ENCODE data around the gene ABCC6. TPM values are rescaled to one million over a fixed set of nuclear protein-coding genes. Genes with fewer than 3 reads are reported as not detected.

The ABCC6 gene
- total and polyA plus RNA-seq, 10 of the 15 experiments (the other 5 are each of a cell fraction or from before 2014, with no cell fraction given): 0.05 to 0.13 (median 0.06) TPM; not detected in 5

- 30% methylated on average over 11 of the region's 11 CpGs for WGBS (ENCODE audit: insufficient coverage, insufficient replicate concordance, low lambda C conversion rate, missing lambda C conversion rate)
- Histone ChIP-seq H3K27ac (ENCODE audit: control insufficient read depth, insufficient read depth) (no peak overlapping the region), H3K4me3 (no peak overlapping the region), H3K27me3 (replicated peaks in 1 of 2; ENCODE audit: control insufficient read depth in 2 of 2, insufficient read depth in 2 of 2, low read length in 1 of 2) (no peaks in the 10 kb centered on the region), H4K20me1 (ENCODE audit: control insufficient read depth, insufficient read depth) (no peaks in the 10 kb centered on the region), H3K9me3 (replicated peaks; ENCODE audit: control insufficient read depth, insufficient read depth, low read length) (no peaks in the 10 kb centered on the region), H3K4me1 (ENCODE audit: control insufficient read depth, insufficient read depth, low read length) (0 out of 2 replicates have a peak, but pooled peaks cover 2% of the 10 kb centered on the region), H2AFZ (ENCODE audit: control insufficient read depth, low read depth, low read length) (no peak overlapping the region), H3K36me3 (ENCODE audit: control insufficient read depth in 2 of 2, insufficient read depth in 2 of 2, low read length in 1 of 2) (peaks cover 26 to 44% of the 10 kb centered on the region in 2 experiments), H3K79me2 (ENCODE audit: control insufficient read depth, insufficient read depth, low read length) (no peaks in the 10 kb centered on the region), H3K9ac (ENCODE audit: control insufficient read depth, insufficient read depth, low read length) (no peak overlapping the region), H3K4me2 (ENCODE audit: control insufficient read depth, insufficient read depth) (no peak overlapping the region)
- BruUV-seq (replicated peaks): no TSS peak
- in situ Hi-C loops (cut with MboI): no loop called here
- intact Hi-C loops (cut with micrococcal nuclease; ENCODE audit: unreplicated experiment): no loop called here
- RAD21 ChIA-PET (ENCODE audit: unreplicated experiment): no interaction called here
- CTCF ChIA-PET: no interaction called here
- SMC1A ChIA-PET (ENCODE audit: uncharacterized antibody, unreplicated experiment): no interaction called here
- ATAC-seq: no peak
- no peak for DNase-seq (ENCODE audit: low read depth, low spot score)
- POLR2A ChIA-PET: interaction anchor here (0.5 kb wide), 1 partner anchor 210 kb away, joined by 4 read pairs; no protein-coding TSS in a partner anchor
- TF ChIP-seq ZBTB4 (CRISPR knock-in tag; IDR thresholded peaks at IDR 0.05): no peak
- no peak for FAIRE-seq
Measured at GRCh38 chr16:16141141-16141540, 82.2 kb downstream of the ABCC6 start.

DNA sequence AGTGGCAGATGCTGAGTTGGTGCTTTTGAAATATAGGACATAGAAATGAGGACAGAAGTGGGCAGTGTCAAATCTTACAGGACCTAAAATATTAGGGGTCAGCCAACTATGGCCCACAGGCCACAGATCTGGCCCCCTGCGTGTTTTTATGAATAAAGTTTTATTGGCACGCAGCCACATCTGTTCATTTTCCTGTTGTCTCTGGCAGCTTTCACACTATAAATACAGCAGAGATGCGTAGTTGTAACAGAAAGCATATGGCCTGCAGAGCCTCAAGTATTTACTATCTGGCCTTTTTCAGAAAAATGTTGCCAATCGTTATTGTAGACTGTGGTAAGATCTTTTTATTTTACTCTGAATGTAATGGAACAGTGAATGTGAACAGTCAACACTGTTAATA, 82.8 kb downstream of the ABCC6 start:
- no peaks in the 10 kb centered on the region for H3K9me3 ChIP-seq (replicated peaks; ENCODE audit: control insufficient read depth, insufficient read depth, low read length)
- WGBS (ENCODE audit: insufficient coverage, insufficient replicate concordance, low lambda C conversion rate, missing lambda C conversion rate): 100% methylated on average over 4 of the region's 4 CpGs
- no peaks in the 10 kb centered on the region for H4K20me1 ChIP-seq (ENCODE audit: control insufficient read depth, insufficient read depth)
- ChIA-PET POLR2A (no interaction called here), SMC1A (ENCODE audit: uncharacterized antibody, unreplicated experiment) (no interaction called here), CTCF (no interaction called here), RAD21 (ENCODE audit: unreplicated experiment) (no interaction called here)
- no peak overlapping the region for H2AFZ ChIP-seq (ENCODE audit: control insufficient read depth, low read depth, low read length)
- H3K79me2 ChIP-seq (ENCODE audit: control insufficient read depth, insufficient read depth, low read length): no peaks in the 10 kb centered on the region
- in situ Hi-C loops (cut with MboI): no loop called here
- intact Hi-C loops (cut with micrococcal nuclease; ENCODE audit: unreplicated experiment): no loop called here
- no peak overlapping the region for H3K9ac ChIP-seq (ENCODE audit: control insufficient read depth, insufficient read depth, low read length)
- BruUV-seq (replicated peaks): no TSS peak
- TF ChIP-seq SIX5 (IDR thresholded peaks at IDR 0.05; ENCODE audit: low read depth, low read length, severe bottlenecking) (no peak), MTA3 (IDR thresholded peaks at IDR 0.05; ENCODE audit: borderline replicate concordance, low read length) (no peak), ZNF274 (IDR thresholded peaks at IDR 0.05; ENCODE audit: insufficient read depth, insufficient read length) (no peak), NBN (IDR thresholded peaks at IDR 0.05) (no peak), IRF4 (IDR thresholded peaks at IDR 0.05; ENCODE audit: low read depth, low read length) (no peak), TAF1 (IDR thresholded peaks at IDR 0.05; ENCODE audit: borderline replicate concordance, low read depth, low read length) (no peak), EZH2 (IDR thresholded peaks at IDR 0.05; ENCODE audit: borderline replicate concordance, control insufficient read depth, low read depth, low read length) (no peak)
- TF ChIP-seq, protein P1, sequence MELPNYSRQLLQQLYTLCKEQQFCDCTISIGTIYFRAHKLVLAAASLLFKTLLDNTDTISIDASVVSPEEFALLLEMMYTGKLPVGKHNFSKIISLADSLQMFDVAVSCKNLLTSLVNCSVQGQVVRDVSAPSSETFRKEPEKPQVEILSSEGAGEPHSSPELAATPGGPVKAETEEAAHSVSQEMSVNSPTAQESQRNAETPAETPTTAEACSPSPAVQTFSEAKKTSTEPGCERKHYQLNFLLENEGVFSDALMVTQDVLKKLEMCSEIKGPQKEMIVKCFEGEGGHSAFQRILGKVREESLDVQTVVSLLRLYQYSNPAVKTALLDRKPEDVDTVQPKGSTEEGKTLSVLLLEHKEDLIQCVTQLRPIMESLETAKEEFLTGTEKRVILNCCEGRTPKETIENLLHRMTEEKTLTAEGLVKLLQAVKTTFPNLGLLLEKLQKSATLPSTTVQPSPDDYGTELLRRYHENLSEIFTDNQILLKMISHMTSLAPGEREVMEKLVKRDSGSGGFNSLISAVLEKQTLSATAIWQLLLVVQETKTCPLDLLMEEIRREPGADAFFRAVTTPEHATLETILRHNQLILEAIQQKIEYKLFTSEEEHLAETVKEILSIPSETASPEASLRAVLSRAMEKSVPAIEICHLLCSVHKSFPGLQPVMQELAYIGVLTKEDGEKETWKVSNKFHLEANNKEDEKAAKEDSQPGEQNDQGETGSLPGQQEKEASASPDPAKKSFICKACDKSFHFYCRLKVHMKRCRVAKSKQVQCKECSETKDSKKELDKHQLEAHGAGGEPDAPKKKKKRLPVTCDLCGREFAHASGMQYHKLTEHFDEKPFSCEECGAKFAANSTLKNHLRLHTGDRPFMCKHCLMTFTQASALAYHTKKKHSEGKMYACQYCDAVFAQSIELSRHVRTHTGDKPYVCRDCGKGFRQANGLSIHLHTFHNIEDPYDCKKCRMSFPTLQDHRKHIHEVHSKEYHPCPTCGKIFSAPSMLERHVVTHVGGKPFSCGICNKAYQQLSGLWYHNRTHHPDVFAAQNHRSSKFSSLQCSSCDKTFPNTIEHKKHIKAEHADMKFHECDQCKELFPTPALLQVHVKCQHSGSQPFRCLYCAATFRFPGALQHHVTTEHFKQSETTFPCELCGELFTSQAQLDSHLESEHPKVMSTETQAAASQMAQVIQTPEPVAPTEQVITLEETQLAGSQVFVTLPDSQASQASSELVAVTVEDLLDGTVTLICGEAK (IDR thresholded peaks at IDR 0.05; ENCODE audit: borderline replicate concordance): peak; percentile 67
- ATAC-seq (no peak), DNase-seq (ENCODE audit: low read depth, low spot score) (no peak), FAIRE-seq (no peak)
- H3K4me2 ChIP-seq (ENCODE audit: control insufficient read depth, insufficient read depth): no peak overlapping the region
- H3K4me1 ChIP-seq (ENCODE audit: control insufficient read depth, insufficient read depth, low read length): 0 out of 2 replicates have a peak, but pooled peaks cover 2% of the 10 kb centered on the region
- no peak overlapping the region for H3K4me3 ChIP-seq
- no peak overlapping the region for H3K27ac ChIP-seq (ENCODE audit: control insufficient read depth, insufficient read depth)
- H3K36me3 ChIP-seq (ENCODE audit: control insufficient read depth in 2 of 2, insufficient read depth in 2 of 2, low read length in 1 of 2): peaks cover 26 to 49% of the 10 kb centered on the region in 2 experiments
- no peaks in the 10 kb centered on the region for H3K27me3 ChIP-seq (replicated peaks in 1 of 2; ENCODE audit: control insufficient read depth in 2 of 2, insufficient read depth in 2 of 2, low read length in 1 of 2)

All from GM12878 (cell line).